ENCODE data around the gene COL9A1. TPM values are rescaled to one million over a fixed set of nuclear protein-coding genes. Genes with fewer than 3 reads are reported as not detected.
"Not testable (repeated sequence)": the region's sequence is repeated elsewhere in the genome, so short reads cannot be mapped to it uniquely, and the experiment has no call there.

COL9A1 gene
- total RNA-seq, 2 donors from 2014 or later, result 5.8 to 10.0 TPM

GRCh38 chr6:70343313-70343712, 40.4 kb upstream of the COL9A1 start:
- H3K27me3 Mint-ChIP-seq (ENCODE audit: insufficient read depth), result no peaks in the 10 kb centered on the region
- 100% methylated on average over 2 of the region's 2 CpGs for WGBS, 2 experiments (ENCODE audit: insufficient coverage in 1 of 2, insufficient read length in 1 of 2)
- no peaks in the 10 kb centered on the region for H3K36me3 ChIP-seq (ENCODE audit: control insufficient read depth, insufficient read depth, low read length)

GRCh38 chr6:70339810-70340209, 36.9 kb upstream of the COL9A1 start:
- H3K9ac ChIP-seq (ENCODE audit: extremely low read depth, low read length, poor library complexity, severe bottlenecking); DNase-seq; H3K4me3 Mint-ChIP-seq; H3K36me3 ChIP-seq (ENCODE audit: control insufficient read depth, insufficient read depth, low read length); H3K4me3 ChIP-seq (ENCODE audit: low read length); H3K27me3 Mint-ChIP-seq (ENCODE audit: insufficient read depth); H3K36me3 Mint-ChIP-seq (ENCODE audit: low read depth); H3K27ac Mint-ChIP-seq; H3K4me1 ChIP-seq (ENCODE audit: control insufficient read depth, insufficient read depth, low read length); H3K27me3 ChIP-seq (ENCODE audit: control insufficient read depth, insufficient read depth, low read length, poor library complexity, severe bottlenecking); H3K27ac ChIP-seq (ENCODE audit: low read depth, low read length); H3K9me3 Mint-ChIP-seq; H3K4me1 Mint-ChIP-seq: not testable (repeated sequence)
- WGBS, 2 experiments (ENCODE audit: insufficient coverage in 1 of 2, insufficient read length in 1 of 2), result 88% methylated on average over 2 of the region's 2 CpGs; no CpG with 5 or more reads in 1 of the 2 experiments
- peaks cover 14% of the 10 kb centered on the region for H3K9me3 ChIP-seq (ENCODE audit: control insufficient read depth, low read length)

More at GRCh38 chr6:70343313-70343712, 40.4 kb upstream of the COL9A1 start:
- no peak overlapping the region for H3K4me3 ChIP-seq (ENCODE audit: low read length)
- no peaks in the 10 kb centered on the region for H3K27me3 ChIP-seq (ENCODE audit: control insufficient read depth, insufficient read depth, low read length, poor library complexity, severe bottlenecking)
- no peak for DNase-seq
- H3K4me3 Mint-ChIP-seq, result no peak overlapping the region
- no peak for TF ChIP-seq CTCF (conservative IDR thresholded peaks at IDR 0.05)
- H3K9ac ChIP-seq (ENCODE audit: extremely low read depth, low read length, poor library complexity, severe bottlenecking), result no peak overlapping the region
- no peak overlapping the region for H3K27ac Mint-ChIP-seq
- H3K9me3 ChIP-seq (ENCODE audit: control insufficient read depth, low read length), result peaks cover 14% of the 10 kb centered on the region
- H3K4me1 Mint-ChIP-seq, result no peaks in the 10 kb centered on the region
- no peak overlapping the region for H3K27ac ChIP-seq (ENCODE audit: low read depth, low read length)
- no peaks in the 10 kb centered on the region for H3K36me3 Mint-ChIP-seq (ENCODE audit: low read depth)
- peaks cover 6% of the 10 kb centered on the region for H3K9me3 Mint-ChIP-seq
- no peaks in the 10 kb centered on the region for H3K4me1 ChIP-seq (ENCODE audit: control insufficient read depth, insufficient read depth, low read length)

- Histone ChIP-seq H3K4me3 (ENCODE audit: low read length) (no peak overlapping the region), H3K9ac (ENCODE audit: extremely low read depth, low read length, poor library complexity, severe bottlenecking) (no peak overlapping the region), H3K36me3 (ENCODE audit: control insufficient read depth, insufficient read depth, low read length) (no peaks in the 10 kb centered on the region), H3K4me1 (ENCODE audit: control insufficient read depth, insufficient read depth, low read length) (no peaks in the 10 kb centered on the region), H3K27me3 (ENCODE audit: control insufficient read depth, insufficient read depth, low read length, poor library complexity, severe bottlenecking) (no peaks in the 10 kb centered on the region), H3K9me3 (ENCODE audit: control insufficient read depth, low read length) (peaks cover 14% of the 10 kb centered on the region), H3K27ac (ENCODE audit: low read depth, low read length) (no peak overlapping the region)
- TF ChIP-seq CTCF (conservative IDR thresholded peaks at IDR 0.05), result no peak
- no peak overlapping the region for H3K4me3 Mint-ChIP-seq
- peaks cover 8% of the 10 kb centered on the region for H3K9me3 Mint-ChIP-seq
- no peaks in the 10 kb centered on the region for H3K36me3 Mint-ChIP-seq (ENCODE audit: low read depth)
- H3K4me1 Mint-ChIP-seq, result peaks cover 1% of the 10 kb centered on the region
- no peak overlapping the region for H3K27ac Mint-ChIP-seq
- no peak for DNase-seq
- peaks cover 3% of the 10 kb centered on the region for H3K27me3 Mint-ChIP-seq (ENCODE audit: insufficient read depth)
Observed at GRCh38 chr6:70338775-70339174, 35.9 kb upstream of the COL9A1 start.

GRCh38 chr6:70337743-70338105, 34.8 kb upstream of the COL9A1 start:
- Mint-ChIP-seq H3K4me3 (no peak overlapping the region), H3K4me1 (peaks cover 1% of the 10 kb centered on the region), H3K27me3 (ENCODE audit: insufficient read depth) (peaks cover 12% of the 10 kb centered on the region), H3K36me3 (ENCODE audit: low read depth) (no peaks in the 10 kb centered on the region), H3K27ac (no peak overlapping the region), H3K9me3 (peaks cover 13% of the 10 kb centered on the region)
- Histone ChIP-seq H3K9me3 (ENCODE audit: control insufficient read depth, low read length) (peaks cover 14% of the 10 kb centered on the region), H3K27ac (ENCODE audit: low read depth, low read length) (no peak overlapping the region), H3K9ac (ENCODE audit: extremely low read depth, low read length, poor library complexity, severe bottlenecking) (no peak overlapping the region), H3K4me3 (ENCODE audit: low read length) (no peak overlapping the region), H3K4me1 (ENCODE audit: control insufficient read depth, insufficient read depth, low read length) (no peaks in the 10 kb centered on the region), H3K36me3 (ENCODE audit: control insufficient read depth, insufficient read depth, low read length) (no peaks in the 10 kb centered on the region), H3K27me3 (ENCODE audit: control insufficient read depth, insufficient read depth, low read length, poor library complexity, severe bottlenecking) (no peaks in the 10 kb centered on the region)
- DNase-seq, result no peak
- TF ChIP-seq CTCF (conservative IDR thresholded peaks at IDR 0.05), result no peak
- WGBS, 2 experiments (ENCODE audit: insufficient coverage in 1 of 2, insufficient read length in 1 of 2), result 94% methylated on average over 3 of the region's 3 CpGs

Measured in endodermal cell (in vitro differentiated cells).